ENCODE measurements around the gene CCR2.
"Not testable (repeated sequence)": the region's sequence is repeated elsewhere in the genome, so short reads cannot be mapped to it uniquely, and the experiment has no call there.

Gene CCR2

GRCh38 chr3:46380471-46381221 lies 26.7 kb downstream of the CCR2 start:
- DNase-seq: no peak

- no peak for DNase-seq
These were observed 27.7 kb downstream of the CCR2 start for GRCh38 chr3:46381625-46382024.

GRCh38 chr3:46383211-46383950 lies 29.5 kb downstream of the CCR2 start:
- DNase-seq: no peak

GRCh38 chr3:46383951-46384330 lies 30.0 kb downstream of the CCR2 start:
- no peak for DNase-seq

- no peak for DNase-seq
These were observed 32.3 kb downstream of the CCR2 start for GRCh38 chr3:46386205-46386604.

GRCh38 chr3:46388847-46389246 lies 34.9 kb downstream of the CCR2 start:
- DNase-seq: not testable (repeated sequence)

GRCh38 chr3:46389306-46389705 lies 35.4 kb downstream of the CCR2 start:
- DNase-seq: no peak

- DNase-seq: not testable (repeated sequence)
These were observed 37.6 kb downstream of the CCR2 start for GRCh38 chr3:46391526-46391925.

- DNase-seq: no peak
These were observed 39.1 kb downstream of the CCR2 start for GRCh38 chr3:46393011-46393410.

- DNase-seq: no peak
These were observed 39.9 kb downstream of the CCR2 start for GRCh38 chr3:46393554-46394434.

- DNase-seq: no peak
These were observed 41.3 kb downstream of the CCR2 start for GRCh38 chr3:46395210-46395661.

- DNase-seq: no peak
These were observed 42.0 kb downstream of the CCR2 start for GRCh38 chr3:46395766-46396530.

GRCh38 chr3:46397111-46397510 lies 43.2 kb downstream of the CCR2 start:
- DNase-seq: no peak

- DNase-seq: no peak
These were observed 44.5 kb downstream of the CCR2 start for GRCh38 chr3:46398186-46398955.

GRCh38 chr3:46399098-46399497 lies 45.2 kb downstream of the CCR2 start:
- no peak for DNase-seq

- DNase-seq: no peak
These were observed 45.6 kb downstream of the CCR2 start for GRCh38 chr3:46399557-46399956.

GRCh38 chr3:46400000-46400734 lies 46.3 kb downstream of the CCR2 start:
- DNase-seq: no peak

- DNase-seq: no peak
These were observed 46.9 kb downstream of the CCR2 start for GRCh38 chr3:46400846-46401245.

GRCh38 chr3:46401579-46401978 lies 47.7 kb downstream of the CCR2 start:
- DNase-seq: no peak

GRCh38 chr3:46402902-46403301 lies 49.0 kb downstream of the CCR2 start:
- DNase-seq: not testable (repeated sequence)

Data from activated CD4-positive, CD25-positive, alpha-beta regulatory T cell (primary cell).